HCT116 (cell line): ENCODE data around the gene GCNT1.

Source experiments
- CEBPB ChIP-seq: IDR thresholded peaks from 2 replicates; pipeline ENCODE4 v1.6.1; 2012; ENCODE audit warnings: low read depth
- MAX ChIP-seq: IDR thresholded peaks from 2 replicates; pipeline ENCODE4 v1.6.1; 2012
- POLR2A ChIP-seq: IDR thresholded peaks from 2 replicates; pipeline ENCODE4 v1.7.0; 2011; ENCODE audit warnings: borderline replicate concordance; ENCODE audit not compliant: insufficient read depth, insufficient read length; ENCODE audit errors: extremely low read depth

- TF ChIP-seq CEBPB: no peak
- no peak for TF ChIP-seq POLR2A
- no peak for TF ChIP-seq MAX
Measured at GRCh38 chr9:76415154-76415553, 43.8 kb upstream of the GCNT1 start.
